Islet of Langerhans (tissue), 1 donor: ENCODE data around the gene MLLT1.

Source experiments
- FAIRE-seq: peaks from one replicate; lab custom pipeline; 2011; peaks lifted over from hg19 to GRCh38; lab: Jason Lieb, UNC

MLLT1 gene

GRCh38 chr19:6274756-6275155 lies 5.0 kb downstream of the MLLT1 start:
- no peak for FAIRE-seq

- peak; percentile 21 for FAIRE-seq
Measured at GRCh38 chr19:6273701-6274601, 5.8 kb downstream of the MLLT1 start.

- FAIRE-seq: no peak
Measured at GRCh38 chr19:6272913-6273600, 6.7 kb downstream of the MLLT1 start.

GRCh38 chr19:6272411-6272791 lies 7.4 kb downstream of the MLLT1 start:
- no peak for FAIRE-seq

GRCh38 chr19:6271721-6272410 lies 7.9 kb downstream of the MLLT1 start:
- no peak for FAIRE-seq

- no peak for FAIRE-seq
Measured at GRCh38 chr19:6271251-6271650, 8.5 kb downstream of the MLLT1 start.

GRCh38 chr19:6270822-6271221 lies 9.0 kb downstream of the MLLT1 start:
- no peak for FAIRE-seq

GRCh38 chr19:6270076-6270745 lies 9.6 kb downstream of the MLLT1 start:
- FAIRE-seq: no peak

GRCh38 chr19:6269101-6269886 lies 10.5 kb downstream of the MLLT1 start:
- no peak for FAIRE-seq

GRCh38 chr19:6268382-6268771 lies 11.4 kb downstream of the MLLT1 start:
- FAIRE-seq: no peak

GRCh38 chr19:6267552-6268381 lies 12.0 kb downstream of the MLLT1 start:
- no peak for FAIRE-seq

- no peak for FAIRE-seq
Measured at GRCh38 chr19:6264803-6265202, 15.0 kb downstream of the MLLT1 start.

GRCh38 chr19:6263735-6264444 lies 15.9 kb downstream of the MLLT1 start:
- no peak for FAIRE-seq

- no peak for FAIRE-seq
Measured at GRCh38 chr19:6263306-6263705, 16.5 kb downstream of the MLLT1 start.

GRCh38 chr19:6262519-6262918 lies 17.3 kb downstream of the MLLT1 start:
- no peak for FAIRE-seq

- FAIRE-seq: no peak
Measured at GRCh38 chr19:6261883-6262282, 17.9 kb downstream of the MLLT1 start.

- FAIRE-seq: no peak
Measured at GRCh38 chr19:6260912-6261650, 18.7 kb downstream of the MLLT1 start.

GRCh38 chr19:6260376-6260775 lies 19.4 kb downstream of the MLLT1 start:
- no peak for FAIRE-seq

- no peak for FAIRE-seq
Measured at GRCh38 chr19:6259312-6259861, 20.4 kb downstream of the MLLT1 start.
